WERI-Rb-1 (cell line): Measurements from ENCODE around the gene MSN.
"Not testable (repeated sequence)": the region's sequence is repeated elsewhere in the genome, so short reads cannot be mapped to it uniquely, and the experiment has no call there.

Experiments used
- DNase-seq: peaks from one replicate; pipeline ENCODE4 v3.0.0-alpha.2; 2020
- H3K27ac ChIP-seq: fragments of 250-450 bp; sonication (Bioruptor Pico); 2 replicates; pipeline ENCODE4 v1.5.1; 2020; ENCODE audit warnings: mild to moderate bottlenecking, moderate library complexity
- H3K27me3 ChIP-seq: fragments of 250-450 bp; sonication (Bioruptor Pico); 2 replicates; pipeline ENCODE4 v1.5.1; 2021; ENCODE audit warnings: mild to moderate bottlenecking, low read depth, moderate library complexity; ENCODE audit not compliant: insufficient read depth, severe bottlenecking
- H3K36me3 ChIP-seq: fragments of 250-450 bp; sonication (Bioruptor Pico); 2 replicates; pipeline ENCODE4 v1.5.1; 2020; ENCODE audit warnings: mild to moderate bottlenecking, moderate library complexity
- H3K4me3 ChIP-seq: 2 replicates; pipeline ENCODE4 v1.5.1; 2011; ENCODE audit warnings: low read depth, mild to moderate bottlenecking, control low read depth, low read length
- H3K9me3 ChIP-seq: fragments of 250-450 bp; sonication (Bioruptor Pico); 2 replicates; pipeline ENCODE4 v1.5.1; 2021; ENCODE audit warnings: mild to moderate bottlenecking, moderate library complexity; ENCODE audit not compliant: severe bottlenecking
- CTCF ChIP-seq: IDR thresholded peaks from 2 replicates; pipeline ENCODE4 v1.5.1; 2011; ENCODE audit warnings: low read depth, mild to moderate bottlenecking, control low read depth, inconsistent platforms, low read length

Gene MSN

GRCh38 chrX:65667503-65668376 lies at the start of gene MSN:
TSS of gene MSN (plus strand) at chrX:65667654. CDS start at chrX:65667842, 188 bp downstream.
- Histone ChIP-seq H3K27ac (no peak within 1 kb of the TSS), H3K36me3 (no peaks in the 10 kb centered on the region), H3K4me3 (no peak within 1 kb of the TSS), H3K27me3 (peaks cover 23% of the 10 kb centered on the region), H3K9me3 (no peaks in the 10 kb centered on the region)
- TF ChIP-seq CTCF, result no peak
- no peak for DNase-seq

- not testable (repeated sequence) for DNase-seq, H3K27ac ChIP-seq, H3K4me3 ChIP-seq, H3K9me3 ChIP-seq, H3K27me3 ChIP-seq, H3K36me3 ChIP-seq
Observed at GRCh38 chrX:65620096-65620705, 47.3 kb upstream of the MSN start.

- peaks cover 2% of the 10 kb centered on the region for H3K9me3 ChIP-seq
- no peak for TF ChIP-seq CTCF
- no peak overlapping the region for H3K27ac ChIP-seq
- DNase-seq, result no peak
- H3K4me3 ChIP-seq, result no peak overlapping the region
- no peaks in the 10 kb centered on the region for H3K27me3 ChIP-seq
- H3K36me3 ChIP-seq, result no peaks in the 10 kb centered on the region
Observed at GRCh38 chrX:65630771-65631170, 36.7 kb upstream of the MSN start.

- no peak for DNase-seq
- TF ChIP-seq CTCF, result no peak
Observed at GRCh38 chrX:65633826-65634225, 33.6 kb upstream of the MSN start.

GRCh38 chrX:65634732-65635131 lies 32.7 kb upstream of the MSN start:
- no peaks in the 10 kb centered on the region for H3K9me3 ChIP-seq
- no peak overlapping the region for H3K27ac ChIP-seq
- H3K36me3 ChIP-seq, result no peaks in the 10 kb centered on the region
- peaks cover 5% of the 10 kb centered on the region for H3K27me3 ChIP-seq
- no peak for DNase-seq
- H3K4me3 ChIP-seq, result no peak overlapping the region
- no peak for TF ChIP-seq CTCF

More at GRCh38 chrX:65633826-65634225, 33.6 kb upstream of the MSN start:
- peaks cover 2% of the 10 kb centered on the region for H3K27me3 ChIP-seq
- H3K9me3 ChIP-seq, result no peaks in the 10 kb centered on the region
- no peak overlapping the region for H3K27ac ChIP-seq
- no peak overlapping the region for H3K4me3 ChIP-seq
- no peaks in the 10 kb centered on the region for H3K36me3 ChIP-seq

- H3K27ac ChIP-seq, result no peak overlapping the region
- no peaks in the 10 kb centered on the region for H3K9me3 ChIP-seq
- H3K27me3 ChIP-seq, result peaks cover 5% of the 10 kb centered on the region
- no peak overlapping the region for H3K4me3 ChIP-seq
- DNase-seq, result no peak
- TF ChIP-seq CTCF, result no peak
- H3K36me3 ChIP-seq, result no peaks in the 10 kb centered on the region
Observed at GRCh38 chrX:65635378-65635777, 32.1 kb upstream of the MSN start.
